Measurements from ENCODE around the gene PLXNA4.
"Not testable (repeated sequence)": the region's sequence is repeated elsewhere in the genome, so short reads cannot be mapped to it uniquely, and the experiment has no call there.

The PLXNA4 gene

GRCh38 chr7:132185150-132185549 is 391.1 kb downstream of the PLXNA4 start:
- no peaks in the 10 kb centered on the region for H3K27me3 Mint-ChIP-seq
- no peak overlapping the region for H3K27ac Mint-ChIP-seq
- H3K36me3 Mint-ChIP-seq (ENCODE audit: low read depth): no peaks in the 10 kb centered on the region
- peaks cover 21% of the 10 kb centered on the region for H3K9me3 Mint-ChIP-seq
- no peaks in the 10 kb centered on the region for H3K4me1 Mint-ChIP-seq (ENCODE audit: low read depth)
- intact Hi-C loops (cut with micrococcal nuclease): no loop called here
- H3K4me3 Mint-ChIP-seq: no peak overlapping the region

GRCh38 chr7:132183781-132184380 is 392.4 kb downstream of the PLXNA4 start:
- H3K9me3 Mint-ChIP-seq: peaks cover 21% of the 10 kb centered on the region
- no peaks in the 10 kb centered on the region for H3K36me3 Mint-ChIP-seq (ENCODE audit: low read depth)
- intact Hi-C loops (cut with micrococcal nuclease): no loop called here
- no peak overlapping the region for H3K27ac Mint-ChIP-seq
- H3K27me3 Mint-ChIP-seq: no peaks in the 10 kb centered on the region
- no peaks in the 10 kb centered on the region for H3K4me1 Mint-ChIP-seq (ENCODE audit: low read depth)
- no peak overlapping the region for H3K4me3 Mint-ChIP-seq

DNA sequence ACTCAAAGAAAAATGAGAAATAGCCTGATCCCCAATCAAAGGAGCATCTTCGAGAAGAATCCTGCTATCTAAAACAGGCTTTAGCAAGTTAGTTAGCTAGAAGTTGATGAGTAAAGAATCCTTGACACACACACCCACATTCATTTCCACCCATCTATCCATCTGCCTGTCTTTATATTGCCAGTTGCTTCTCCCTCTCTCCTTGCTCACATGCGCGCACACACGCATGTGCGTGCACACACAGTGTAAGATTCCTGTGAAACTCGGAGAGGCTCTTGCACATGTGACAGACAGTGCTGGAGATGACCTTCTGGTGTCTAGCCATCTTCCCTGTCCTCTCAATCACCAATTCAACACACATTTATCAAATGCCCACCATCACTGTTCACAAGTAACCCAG is 393.3 kb downstream of the PLXNA4 start:
- no peaks in the 10 kb centered on the region for H3K36me3 Mint-ChIP-seq (ENCODE audit: low read depth)
- H3K4me1 Mint-ChIP-seq (ENCODE audit: low read depth): no peaks in the 10 kb centered on the region
- H3K27me3 Mint-ChIP-seq: no peaks in the 10 kb centered on the region
- intact Hi-C loops (cut with micrococcal nuclease): no loop called here
- H3K4me3 Mint-ChIP-seq: no peak overlapping the region
- no peak overlapping the region for H3K27ac Mint-ChIP-seq
- peaks cover 21% of the 10 kb centered on the region for H3K9me3 Mint-ChIP-seq

DNA sequence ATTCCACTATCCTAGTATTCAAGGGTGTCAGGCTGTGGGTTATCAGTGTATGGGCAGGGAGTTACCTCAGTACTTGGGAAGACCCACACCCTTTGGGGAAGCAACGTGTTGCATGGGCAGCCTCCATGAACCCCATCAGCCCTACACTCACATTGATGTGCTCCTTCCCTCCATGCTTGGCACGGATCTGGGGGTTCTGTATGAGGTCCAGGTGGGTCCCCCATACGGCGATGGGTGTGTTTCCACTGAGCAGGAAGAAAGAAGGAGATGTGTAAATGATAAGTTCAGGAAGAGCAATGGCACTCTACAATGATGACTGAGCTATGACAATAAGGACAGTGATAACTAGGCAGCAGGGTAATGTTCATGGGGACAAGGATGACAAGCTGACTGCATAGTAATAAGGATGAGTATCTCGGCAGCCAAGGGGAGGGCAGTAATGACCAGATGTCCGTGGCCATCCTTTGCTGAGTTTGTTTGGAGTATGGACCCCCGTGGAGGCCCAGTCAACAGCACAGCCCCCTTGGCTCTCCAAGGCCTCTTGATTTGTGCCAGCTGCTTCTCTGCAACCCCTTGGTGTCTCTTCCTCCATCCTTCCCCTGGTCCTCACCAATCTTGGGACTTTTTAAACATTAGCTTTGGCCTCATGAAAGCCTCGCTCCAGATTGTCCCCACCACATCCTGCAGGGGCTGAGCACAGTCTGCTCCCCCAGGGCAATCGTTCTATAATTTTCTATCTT is 394.2 kb downstream of the PLXNA4 start:
- intact Hi-C loops (cut with micrococcal nuclease): no loop called here
- Mint-ChIP-seq H3K9me3 (peaks cover 15% of the 10 kb centered on the region), H3K27me3 (no peaks in the 10 kb centered on the region), H3K4me3 (no peak overlapping the region), H3K4me1 (ENCODE audit: low read depth) (no peaks in the 10 kb centered on the region), H3K36me3 (ENCODE audit: low read depth) (no peaks in the 10 kb centered on the region), H3K27ac (no peak overlapping the region)

DNA sequence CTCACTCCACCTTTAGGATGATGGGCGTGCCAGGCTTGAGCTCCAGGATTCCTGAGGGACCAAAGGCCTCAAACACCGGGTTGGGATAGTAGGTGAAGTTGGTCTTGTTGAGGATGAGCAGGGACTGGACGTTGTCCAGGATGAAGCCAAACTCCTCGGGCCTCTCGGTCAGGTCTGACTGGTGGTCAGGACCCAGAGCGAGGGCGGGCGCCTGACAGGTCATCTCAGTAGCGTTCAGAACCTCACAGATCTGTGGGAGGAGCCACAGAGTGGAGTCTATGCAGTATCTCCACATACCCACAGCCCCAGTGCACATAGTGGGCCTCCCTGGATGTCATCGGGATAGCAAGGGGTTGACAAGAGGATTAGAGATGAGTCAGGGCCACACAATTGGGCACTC is 394.9 kb downstream of the PLXNA4 start:
- intact Hi-C loops (cut with micrococcal nuclease): no loop called here
- no peaks in the 10 kb centered on the region for H3K4me1 Mint-ChIP-seq (ENCODE audit: low read depth)
- no peaks in the 10 kb centered on the region for H3K27me3 Mint-ChIP-seq
- no peaks in the 10 kb centered on the region for H3K36me3 Mint-ChIP-seq (ENCODE audit: low read depth)
- no peak overlapping the region for H3K27ac Mint-ChIP-seq
- H3K9me3 Mint-ChIP-seq: peaks cover 9% of the 10 kb centered on the region
- H3K4me3 Mint-ChIP-seq: no peak overlapping the region

DNA sequence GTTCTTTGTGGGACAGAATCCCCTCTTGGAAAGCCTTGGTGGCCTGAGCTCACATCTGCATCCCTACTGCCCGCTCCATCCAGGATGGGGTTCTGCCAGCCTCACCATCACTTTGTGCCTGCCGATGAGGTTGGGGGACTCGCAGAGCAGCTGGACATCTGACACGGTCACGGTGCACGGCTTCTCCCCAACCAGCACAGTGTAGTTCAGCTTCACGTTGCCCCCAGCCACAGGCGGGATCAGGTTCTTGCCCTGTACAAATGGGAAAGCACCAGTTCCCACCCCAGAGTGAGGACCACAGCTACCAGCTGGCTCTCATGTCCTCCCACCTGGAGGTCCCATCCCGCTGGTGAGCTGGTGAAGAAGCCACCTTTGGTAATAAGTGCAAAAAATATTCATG is 395.8 kb downstream of the PLXNA4 start:
- Mint-ChIP-seq H3K4me1 (ENCODE audit: low read depth) (no peaks in the 10 kb centered on the region), H3K36me3 (ENCODE audit: low read depth) (no peaks in the 10 kb centered on the region), H3K9me3 (peaks cover 2% of the 10 kb centered on the region), H3K4me3 (no peak overlapping the region), H3K27me3 (no peaks in the 10 kb centered on the region), H3K27ac (no peak overlapping the region)
- intact Hi-C loops (cut with micrococcal nuclease): no loop called here

GRCh38 chr7:132179681-132180080 is 396.6 kb downstream of the PLXNA4 start:
- Mint-ChIP-seq H3K27ac (no peak overlapping the region), H3K36me3 (ENCODE audit: low read depth) (no peaks in the 10 kb centered on the region), H3K27me3 (no peaks in the 10 kb centered on the region), H3K9me3 (no peaks in the 10 kb centered on the region), H3K4me1 (ENCODE audit: low read depth) (no peaks in the 10 kb centered on the region), H3K4me3 (no peak overlapping the region)
- intact Hi-C loops (cut with micrococcal nuclease): no loop called here

DNA sequence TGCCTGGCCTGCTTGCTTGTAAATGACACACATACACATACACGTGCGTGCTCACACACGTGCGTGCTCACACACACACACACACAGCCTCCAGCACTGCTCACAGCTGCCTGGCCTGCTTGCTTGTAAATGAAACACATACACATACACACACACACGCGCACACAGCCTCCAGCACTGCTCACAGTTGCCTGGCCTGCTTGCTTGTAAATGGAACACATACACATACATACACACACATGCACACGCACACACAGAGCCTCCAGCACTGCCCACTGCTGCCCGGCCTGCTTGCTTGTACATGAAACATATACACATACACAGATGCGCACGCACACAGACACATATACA is 397.2 kb downstream of the PLXNA4 start:
- intact Hi-C loops (cut with micrococcal nuclease): no loop called here
- no peak overlapping the region for H3K4me3 Mint-ChIP-seq
- no peaks in the 10 kb centered on the region for H3K4me1 Mint-ChIP-seq (ENCODE audit: low read depth)
- H3K27ac Mint-ChIP-seq: no peak overlapping the region
- H3K9me3 Mint-ChIP-seq: no peaks in the 10 kb centered on the region
- no peaks in the 10 kb centered on the region for H3K27me3 Mint-ChIP-seq
- H3K36me3 Mint-ChIP-seq (ENCODE audit: low read depth): no peaks in the 10 kb centered on the region

GRCh38 chr7:132178402-132179079 is 397.7 kb downstream of the PLXNA4 start:
- intact Hi-C loops (cut with micrococcal nuclease); H3K36me3 Mint-ChIP-seq (ENCODE audit: low read depth); H3K27ac Mint-ChIP-seq; H3K27me3 Mint-ChIP-seq; H3K4me3 Mint-ChIP-seq; H3K9me3 Mint-ChIP-seq; H3K4me1 Mint-ChIP-seq (ENCODE audit: low read depth): not testable (repeated sequence)

GRCh38 chr7:132177708-132178401 is 398.4 kb downstream of the PLXNA4 start:
- no peaks in the 10 kb centered on the region for H3K36me3 Mint-ChIP-seq (ENCODE audit: low read depth)
- H3K27me3 Mint-ChIP-seq: no peaks in the 10 kb centered on the region
- no peak overlapping the region for H3K4me3 Mint-ChIP-seq
- H3K27ac Mint-ChIP-seq: no peak overlapping the region
- no peaks in the 10 kb centered on the region for H3K9me3 Mint-ChIP-seq
- intact Hi-C loops (cut with micrococcal nuclease): no loop called here
- H3K4me1 Mint-ChIP-seq (ENCODE audit: low read depth): no peaks in the 10 kb centered on the region

- H3K4me1 Mint-ChIP-seq (ENCODE audit: low read depth): no peaks in the 10 kb centered on the region
- intact Hi-C loops (cut with micrococcal nuclease): no loop called here
These were observed 399.6 kb downstream of the PLXNA4 start for GRCh38 chr7:132176719-132177118.

DNA sequence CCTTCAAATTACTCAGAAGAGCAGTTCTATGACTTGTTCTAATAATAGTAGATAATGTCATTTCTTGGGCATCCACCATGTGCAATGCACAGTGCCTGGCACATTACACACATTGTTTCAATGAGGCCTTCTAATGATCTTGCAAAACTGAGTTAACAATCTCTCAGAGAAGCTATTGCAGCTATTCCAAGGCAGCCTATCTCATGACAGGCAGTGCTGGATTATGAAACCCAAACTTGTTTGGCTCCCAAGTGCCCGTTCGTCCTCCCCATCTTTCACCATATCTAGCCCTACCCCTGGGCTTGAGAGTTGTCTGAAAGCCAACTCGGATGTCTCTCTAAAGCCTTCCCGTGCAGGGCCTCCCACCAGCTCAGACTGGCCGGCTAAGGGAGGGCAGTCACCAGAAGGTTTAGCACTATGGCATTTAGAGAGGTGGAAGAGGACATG is 405.1 kb downstream of the PLXNA4 start:
- H3K27ac Mint-ChIP-seq: no peak overlapping the region
- no peaks in the 10 kb centered on the region for H3K36me3 Mint-ChIP-seq (ENCODE audit: low read depth)
- H3K4me3 Mint-ChIP-seq: no peak overlapping the region
- intact Hi-C loops (cut with micrococcal nuclease): no loop called here
- no peaks in the 10 kb centered on the region for H3K4me1 Mint-ChIP-seq (ENCODE audit: low read depth)
- H3K9me3 Mint-ChIP-seq: no peaks in the 10 kb centered on the region
- no peaks in the 10 kb centered on the region for H3K27me3 Mint-ChIP-seq

More at GRCh38 chr7:132176719-132177118, 399.6 kb downstream of the PLXNA4 start:
- Mint-ChIP-seq H3K9me3 (no peaks in the 10 kb centered on the region), H3K4me3 (no peak overlapping the region), H3K27me3 (no peaks in the 10 kb centered on the region), H3K27ac (no peak overlapping the region), H3K36me3 (ENCODE audit: low read depth) (no peaks in the 10 kb centered on the region)

DNA sequence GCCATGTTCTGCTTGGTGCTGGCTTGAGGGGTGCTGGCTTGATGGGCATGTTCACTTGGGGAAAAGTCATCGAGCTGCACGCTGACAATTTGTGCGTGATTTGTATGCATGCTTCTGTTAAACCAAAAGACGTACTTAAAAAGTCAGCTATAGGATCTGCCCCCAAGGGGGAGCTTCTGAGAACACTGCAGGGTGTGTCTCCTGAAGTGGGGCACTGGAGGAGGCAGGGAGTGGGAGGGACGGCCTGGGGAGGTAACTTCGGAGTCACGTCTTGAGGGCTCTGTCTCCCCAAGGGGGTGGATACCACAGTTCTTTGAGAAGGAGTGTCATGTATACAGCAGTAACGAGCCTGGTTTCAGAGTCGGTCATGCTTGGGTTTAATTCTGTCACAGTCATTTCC is 406.5 kb downstream of the PLXNA4 start:
- Mint-ChIP-seq H3K27me3 (no peaks in the 10 kb centered on the region), H3K4me3 (no peak overlapping the region), H3K9me3 (no peaks in the 10 kb centered on the region), H3K4me1 (ENCODE audit: low read depth) (no peaks in the 10 kb centered on the region), H3K36me3 (ENCODE audit: low read depth) (no peaks in the 10 kb centered on the region), H3K27ac (no peak overlapping the region)
- intact Hi-C loops (cut with micrococcal nuclease): no loop called here

DNA sequence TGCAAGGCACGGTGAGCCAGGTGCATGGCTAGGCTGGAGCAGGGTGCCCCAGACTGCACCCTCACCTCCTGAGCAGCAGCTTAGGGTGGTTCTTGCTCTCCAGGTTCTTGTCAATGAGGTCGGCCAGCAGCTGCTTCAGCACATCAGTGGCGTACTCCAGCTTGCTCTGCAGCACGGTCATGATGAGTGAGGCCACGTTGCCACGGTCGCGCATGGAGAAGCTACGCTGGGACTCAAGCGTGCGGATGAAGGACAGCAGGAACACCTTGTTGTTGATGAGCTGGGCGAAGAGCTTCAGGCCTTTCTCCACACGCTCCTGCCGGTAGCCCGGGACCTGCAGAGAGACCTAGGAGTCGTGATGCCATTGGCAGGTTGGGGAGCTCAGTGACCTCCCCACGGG is 408.0 kb downstream of the PLXNA4 start:
- H3K9me3 Mint-ChIP-seq: no peaks in the 10 kb centered on the region
- no peaks in the 10 kb centered on the region for H3K27me3 Mint-ChIP-seq
- intact Hi-C loops (cut with micrococcal nuclease): no loop called here
- H3K4me1 Mint-ChIP-seq (ENCODE audit: low read depth): no peaks in the 10 kb centered on the region
- H3K27ac Mint-ChIP-seq: no peak overlapping the region
- H3K4me3 Mint-ChIP-seq: no peak overlapping the region
- no peaks in the 10 kb centered on the region for H3K36me3 Mint-ChIP-seq (ENCODE audit: low read depth)
